Embryonic facial prominence (tissue), 1 donor: Measurements from ENCODE around the gene NANOG.
"Not testable (repeated sequence)": the region's sequence is repeated elsewhere in the genome, so short reads cannot be mapped to it uniquely, and the experiment has no call there.

ENCODE experiments used
- DNase-seq: peaks from one replicate; pipeline ENCODE4 v3.0.0-alpha.2; 2016; ENCODE audit errors: extremely low spot score

The NANOG gene

GRCh38 chr12:7801460-7801859, 12.3 kb downstream of the NANOG start:
- DNase-seq: no peak

GRCh38 chr12:7806319-7806718, 17.1 kb downstream of the NANOG start:
- not testable (repeated sequence) for DNase-seq

- DNase-seq: peak; percentile 9
Observed at GRCh38 chr12:7806863-7807487, 17.8 kb downstream of the NANOG start.

- DNase-seq: not testable (repeated sequence)
Observed at GRCh38 chr12:7825754-7826153, 36.6 kb downstream of the NANOG start.

- not testable (repeated sequence) for DNase-seq
Observed at GRCh38 chr12:7829737-7830136, 40.5 kb downstream of the NANOG start.

- DNase-seq: no peak
Observed at GRCh38 chr12:7832059-7832696, 43.0 kb downstream of the NANOG start.

- not testable (repeated sequence) for DNase-seq
Observed at GRCh38 chr12:7833201-7833600, 44.0 kb downstream of the NANOG start.

- no peak for DNase-seq
Observed at GRCh38 chr12:7833831-7834230, 44.6 kb downstream of the NANOG start.

- no peak for DNase-seq
Observed at GRCh38 chr12:7834701-7835100, 45.5 kb downstream of the NANOG start.

- no peak for DNase-seq
Observed at GRCh38 chr12:7835116-7835515, 45.9 kb downstream of the NANOG start.

GRCh38 chr12:7835766-7836165, 46.6 kb downstream of the NANOG start:
- DNase-seq: no peak

- no peak for DNase-seq
Observed at GRCh38 chr12:7837366-7837765, 48.2 kb downstream of the NANOG start.

GRCh38 chr12:7839226-7839625, 50.0 kb downstream of the NANOG start:
- not testable (repeated sequence) for DNase-seq

- DNase-seq: not testable (repeated sequence)
Observed at GRCh38 chr12:7839848-7840247, 50.6 kb downstream of the NANOG start.

GRCh38 chr12:7842444-7842843, 53.2 kb downstream of the NANOG start:
- DNase-seq: not testable (repeated sequence)

GRCh38 chr12:7843149-7843548, 53.9 kb downstream of the NANOG start:
- not testable (repeated sequence) for DNase-seq

- DNase-seq: not testable (repeated sequence)
Observed at GRCh38 chr12:7843583-7843982, 54.4 kb downstream of the NANOG start.

GRCh38 chr12:7844116-7844515, 54.9 kb downstream of the NANOG start:
- DNase-seq: no peak

GRCh38 chr12:7847226-7848097, 58.3 kb downstream of the NANOG start:
- DNase-seq: not testable (repeated sequence)

- not testable (repeated sequence) for DNase-seq
Observed at GRCh38 chr12:7848098-7848422, 58.9 kb downstream of the NANOG start.
